Neural cell (in vitro differentiated cells): ENCODE data around the gene PFKFB4. TPM values are rescaled to one million over a fixed set of nuclear protein-coding genes. Genes with fewer than 3 reads are reported as not detected.

Experiments
- H2AFZ ChIP-seq: fragments of 200-600, 300-800 bp; sonication (generic), shearing (Covaris generic); 2 replicates; pipeline ENCODE4 v1.6.0; 2014; ENCODE audit warnings: low read depth, mild to moderate bottlenecking, antibody characterized with exemption, low read length, moderate library complexity
- H3F3A ChIP-seq: fragments of 200-600 bp; shearing (Covaris generic); 2 replicates; pipeline ENCODE4 v1.6.1; 2016; ENCODE audit warnings: mild to moderate bottlenecking, moderate library complexity, mixed read lengths, antibody characterized with exemption, low read length; ENCODE audit not compliant: insufficient read depth, poor library complexity, severe bottlenecking
- H3K27ac ChIP-seq: fragments of 200-600, 300-800 bp; sonication (generic), shearing (Covaris generic); 2 replicates; pipeline ENCODE4 v1.5.1; 2014; ENCODE audit warnings: mild to moderate bottlenecking, low read length, moderate library complexity
- H3K27me3 ChIP-seq: fragments of 300-800, 200-600 bp; sonication (generic), shearing (Covaris generic); 2 replicates; pipeline ENCODE4 v1.6.0; 2014; ENCODE audit warnings: mild to moderate bottlenecking, low read depth, low read length, moderate library complexity; ENCODE audit not compliant: insufficient read depth
- H3K36me3 ChIP-seq: fragments of 300-800, 200-600 bp; sonication (generic), shearing (Covaris generic); 2 replicates; pipeline ENCODE4 v1.5.1; 2014; ENCODE audit warnings: mild to moderate bottlenecking, antibody characterized with exemption, low read length, moderate library complexity; ENCODE audit not compliant: insufficient read depth
- H3K4me2 ChIP-seq: fragments of 300-800, 200-600 bp; sonication (generic), shearing (Covaris generic); 2 replicates; pipeline ENCODE4 v1.6.0; 2014; ENCODE audit warnings: mild to moderate bottlenecking, low read length
- H3K4me3 ChIP-seq: fragments of 300-800, 200-600 bp; sonication (generic), shearing (Covaris generic); 2 replicates; pipeline ENCODE4 v1.5.1; 2014; ENCODE audit warnings: mild to moderate bottlenecking, low read length, moderate library complexity
- H3K79me2 ChIP-seq: fragments of 200-600 bp; shearing (Covaris generic); replicated peaks from 2 replicates; pipeline ENCODE4 v1.6.0; 2014; ENCODE audit warnings: mild to moderate bottlenecking, low read length, moderate library complexity; ENCODE audit not compliant: insufficient read depth
- H3K9ac ChIP-seq: fragments of 300-800, 200-600 bp; sonication (generic), shearing (Covaris generic); 2 replicates; pipeline ENCODE4 v1.6.1; 2016; ENCODE audit warnings: mild to moderate bottlenecking, low read length, mixed read lengths
- H3K9me2 ChIP-seq: fragments of 200-600 bp; shearing (Covaris generic); 2 replicates; pipeline ENCODE4 v1.6.1; 2016; ENCODE audit warnings: mild to moderate bottlenecking, low read length, mixed read lengths; ENCODE audit not compliant: insufficient read depth
- H3K9me3 ChIP-seq: fragments of 200-600, 300-800 bp; sonication (generic), shearing (Covaris generic); 2 replicates; pipeline ENCODE4 v1.6.1; 2016; ENCODE audit warnings: mild to moderate bottlenecking, mixed run types, low read length, moderate library complexity, mixed read lengths
- H4K20me1 ChIP-seq: fragments of 200-600 bp; shearing (Covaris generic); 2 replicates; pipeline ENCODE4 v1.6.1; 2016; ENCODE audit warnings: mild to moderate bottlenecking, mixed run types; ENCODE audit not compliant: insufficient read depth
- CTCF ChIP-seq: fragments of 450-650 bp; IDR thresholded peaks from 2 replicates; pipeline ENCODE4 v1.5.1; 2014; ENCODE audit warnings: antibody characterized with exemption, mild to moderate bottlenecking, moderate library complexity; ENCODE audit not compliant: poor library complexity, severe bottlenecking
- EP300 ChIP-seq: fragments of 450-650 bp; conservative IDR thresholded peaks from 2 replicates; pipeline ENCODE4 v1.6.1; 2014; ENCODE audit warnings: antibody characterized with exemption, mild to moderate bottlenecking, moderate library complexity; ENCODE audit not compliant: poor library complexity, severe bottlenecking
- EZH2 ChIP-seq: fragments of 200-600, 300-800 bp; shearing (Covaris generic), sonication (generic); IDR thresholded peaks from 2 replicates; pipeline ENCODE4 v1.6.1; 2014; ENCODE audit warnings: antibody characterized with exemption, low read length, borderline replicate concordance, mild to moderate bottlenecking; ENCODE audit not compliant: insufficient read depth, poor library complexity, severe bottlenecking
- MXI1 ChIP-seq: fragments of 450-650 bp; conservative IDR thresholded peaks from 2 replicates; pipeline ENCODE4 v1.6.1; 2014; ENCODE audit warnings: antibody characterized with exemption, mild to moderate bottlenecking; ENCODE audit not compliant: poor library complexity, severe bottlenecking
- POLR2AphosphoS5 ChIP-seq: IDR thresholded peaks from 2 replicates; pipeline ENCODE4 v1.6.1; 2012
- RAD21 ChIP-seq: fragments of 450-650 bp; conservative IDR thresholded peaks from 2 replicates; pipeline ENCODE4 v1.6.1; 2014; ENCODE audit warnings: antibody characterized with exemption, mild to moderate bottlenecking, moderate library complexity
- REST ChIP-seq: IDR thresholded peaks from 2 replicates; pipeline ENCODE4 v1.6.1; 2012; ENCODE audit warnings: borderline replicate concordance
- SMC3 ChIP-seq: fragments of 450-650 bp; conservative IDR thresholded peaks from 2 replicates; pipeline ENCODE4 v1.6.1; 2014; ENCODE audit warnings: antibody characterized with exemption, mild to moderate bottlenecking, moderate library complexity; ENCODE audit not compliant: poor library complexity
- TAF1 ChIP-seq: IDR thresholded peaks from 2 replicates; pipeline ENCODE4 v1.6.1; 2012; ENCODE audit warnings: low read depth
- polyA plus RNA-seq: library from polyadenylated mRNA; depleted of rRNA; stranded (reverse); fragments of >200 nt; gene quantifications from 2 replicates; pipeline ENCODE4 v1.2.3, GENCODE V29; 2014

Gene PFKFB4
- polyA plus RNA-seq, 1 donor from 2014 or later, result 29.4 TPM

- TF ChIP-seq SMC3 (no peak), CTCF (no peak), EP300 (no peak), EZH2 (no peak), POLR2AphosphoS5 (no peak), REST (no peak), RAD21 (no peak), TAF1 (no peak), MXI1 (no peak)
- H3K27ac ChIP-seq, result no peak overlapping the region
- H3K4me2 ChIP-seq, result no peak overlapping the region
Observed at GRCh38 chr3:48475188-48475587, 81.4 kb downstream of the PFKFB4 start.

GRCh38 chr3:48474619-48475018, 82.0 kb downstream of the PFKFB4 start:
- no peaks in the 10 kb centered on the region for H3F3A ChIP-seq
- no peaks in the 10 kb centered on the region for H3K9me2 ChIP-seq

More at GRCh38 chr3:48475188-48475587, 81.4 kb downstream of the PFKFB4 start:
- Histone ChIP-seq H3K4me3 (no peak overlapping the region), H3K36me3 (no peaks in the 10 kb centered on the region), H2AFZ (no peak overlapping the region), H3K27me3 (no peaks in the 10 kb centered on the region), H3F3A (no peaks in the 10 kb centered on the region), H4K20me1 (no peaks in the 10 kb centered on the region), H3K9me3 (no peaks in the 10 kb centered on the region), H3K79me2 (peaks cover 15% of the 10 kb centered on the region), H3K9ac (no peak overlapping the region), H3K9me2 (no peaks in the 10 kb centered on the region)

More at GRCh38 chr3:48474619-48475018, 82.0 kb downstream of the PFKFB4 start:
- H3K36me3 ChIP-seq, result no peaks in the 10 kb centered on the region
- no peak overlapping the region for H3K4me2 ChIP-seq
- H3K79me2 ChIP-seq, result peaks cover 15% of the 10 kb centered on the region
- no peak overlapping the region for H3K4me3 ChIP-seq
- TF ChIP-seq RAD21, result no peak
- no peak for TF ChIP-seq TAF1
- TF ChIP-seq REST, result no peak
- TF ChIP-seq EZH2, result no peak
- no peak for TF ChIP-seq CTCF
- TF ChIP-seq SMC3, result no peak
- TF ChIP-seq POLR2AphosphoS5, result no peak
- TF ChIP-seq EP300, result no peak
- no peak for TF ChIP-seq MXI1
- no peak overlapping the region for H3K27ac ChIP-seq
- no peaks in the 10 kb centered on the region for H3K9me3 ChIP-seq
- no peaks in the 10 kb centered on the region for H4K20me1 ChIP-seq
- no peak overlapping the region for H3K9ac ChIP-seq
- no peak overlapping the region for H2AFZ ChIP-seq
- H3K27me3 ChIP-seq, result no peaks in the 10 kb centered on the region
